H1 (cell line): ENCODE data around the gene MUC22. TPM values are rescaled to one million over a fixed set of nuclear protein-coding genes. Genes with fewer than 3 reads are reported as not detected.

Source experiments
- CTCF ChIA-PET: fragments of 300-600 bp; sonication (Branson Sonifier 250); formaldehyde crosslinking; loops from one replicate; lab custom pipeline; 2021; ENCODE audit not compliant: partially characterized antibody; lab: Charles Lee
- POLR2A ChIA-PET: fragments of 300-600 bp; sonication (Branson Sonifier 250); formaldehyde crosslinking; loops from one replicate; lab custom pipeline; 2021; ENCODE audit warnings: inconsistent platforms; ENCODE audit not compliant: partially characterized antibody; lab: Charles Lee
- DNase-seq, 2 experiments: peaks; one replicate each; pipeline versions ENCODE4 v3.0.0 to v3.0.0-alpha.2; 2010 to 2022; ENCODE audit warnings: low spot score in 2 of 2, low read depth in 1 of 2, mixed read lengths in 1 of 2
- FAIRE-seq: peaks from 2 replicates; lab custom pipeline; 2011; peaks lifted over from hg19 to GRCh38; lab: Jason Lieb, UNC
- H2AFZ ChIP-seq: 2 replicates; pipeline ENCODE4 v1.8.1; 2012; ENCODE audit warnings: low read length, inconsistent platforms
- H2AK5ac ChIP-seq: 2 replicates; pipeline ENCODE4 v1.6.1; 2013; ENCODE audit warnings: low read depth, low read length
- H2BK120ac ChIP-seq: replicated peaks from 2 replicates; pipeline ENCODE3; 2013; ENCODE audit warnings: low read depth, low read length, inconsistent platforms
- H2BK12ac ChIP-seq: 2 replicates; pipeline ENCODE4 v1.6.1; 2013; ENCODE audit warnings: low read depth, low read length
- H2BK15ac ChIP-seq: 2 replicates; pipeline ENCODE4 v1.6.1; 2013; ENCODE audit warnings: low read length
- H2BK20ac ChIP-seq: 2 replicates; pipeline ENCODE4 v1.6.1; 2013; ENCODE audit warnings: low read length
- H2BK5ac ChIP-seq: 2 replicates; pipeline ENCODE4 v1.6.1; 2013; ENCODE audit warnings: low read depth, low read length
- H3K14ac ChIP-seq: 2 replicates; pipeline ENCODE4 v1.6.1; 2013; ENCODE audit warnings: inconsistent platforms; ENCODE audit not compliant: insufficient read length
- H3K18ac ChIP-seq: 2 replicates; pipeline ENCODE4 v1.6.1; 2013; ENCODE audit warnings: low read length; ENCODE audit errors: extremely low read depth
- H3K23ac ChIP-seq: 2 replicates; pipeline ENCODE4 v1.6.1; 2013; ENCODE audit warnings: inconsistent platforms; ENCODE audit not compliant: insufficient read length
- H3K23me2 ChIP-seq: 2 replicates; pipeline ENCODE4 v1.6.1; 2013; ENCODE audit warnings: low read depth, low read length
- H3K27ac ChIP-seq: 2 replicates; pipeline ENCODE4 v1.6.1; 2011; ENCODE audit warnings: low read depth, low read length, inconsistent platforms
- H3K27me3 ChIP-seq, 4 experiments: replicated peaks in 1 of 4; 1 replicate in 1 of 4; 2 replicates in 3 of 4; pipeline versions ENCODE4 v1.6.1 to v1.8.1; 2011 to 2013; ENCODE audit warnings: low read length in 3 of 4, mild to moderate bottlenecking in 3 of 4, inconsistent platforms in 2 of 4, mixed read lengths in 2 of 4, moderate library complexity in 1 of 4; ENCODE audit not compliant: control insufficient read depth in 3 of 4, insufficient read depth in 3 of 4; ENCODE audit errors: extremely low read depth in 1 of 4
- H3K36me3 ChIP-seq, 4 experiments: 2 replicates each; pipeline versions ENCODE4 v1.6.1 to v1.8.1; 2011 to 2013; ENCODE audit warnings: mild to moderate bottlenecking in 4 of 4, low read length in 3 of 4, moderate library complexity in 2 of 4, control low read depth in 1 of 4, inconsistent platforms in 1 of 4; ENCODE audit not compliant: insufficient read depth in 4 of 4, control insufficient read depth in 2 of 4
- H3K4ac ChIP-seq: replicated peaks from 2 replicates; pipeline ENCODE3; 2013; ENCODE audit warnings: low read length, low read depth, mixed read lengths, inconsistent platforms; ENCODE audit not compliant: insufficient read length
- H3K4me1 ChIP-seq, 4 experiments: replicated peaks in 1 of 4; 1 replicate in 1 of 4; 2 replicates in 3 of 4; pipeline versions ENCODE4 v1.6.1 to v1.8.1; 2011 to 2013; ENCODE audit warnings: low read length in 3 of 4, inconsistent platforms in 2 of 4, mixed read lengths in 1 of 4; ENCODE audit not compliant: insufficient read depth in 4 of 4, control insufficient read depth in 3 of 4
- H3K4me2 ChIP-seq, 2 experiments: 2 replicates each; pipeline versions ENCODE4 v1.6.1 to v1.8.1; 2011 to 2013; ENCODE audit warnings: low read depth in 2 of 2, low read length in 2 of 2, control low read depth in 1 of 2, inconsistent platforms in 1 of 2, mild to moderate bottlenecking in 1 of 2; ENCODE audit not compliant: insufficient read depth in 1 of 2
- H3K4me3 ChIP-seq, 4 experiments: fragments of 200-600, 300-600 bp in 1 of 4; sonication (generic), shearing (Covaris generic), sonication (Bioruptor Twin) in 1 of 4; 2 replicates each; pipeline versions ENCODE4 v1.5.1 to v1.8.1; 2011 to 2016; ENCODE audit warnings: low read length in 4 of 4, low read depth in 3 of 4, control low read depth in 2 of 4, inconsistent platforms in 2 of 4, mild to moderate bottlenecking in 2 of 4, mixed read lengths in 1 of 4, moderate library complexity in 1 of 4; ENCODE audit not compliant: insufficient read depth in 2 of 4; ENCODE audit errors: extremely low read depth in 1 of 4
- H3K56ac ChIP-seq: replicated peaks from 2 replicates; pipeline ENCODE3; 2013; ENCODE audit warnings: low read depth, mild to moderate bottlenecking, mixed read lengths, low read length, inconsistent platforms; ENCODE audit not compliant: insufficient read length
- H3K79me1 ChIP-seq: 2 replicates; pipeline ENCODE4 v1.6.1; 2013; ENCODE audit warnings: low read depth, low read length, control low read depth
- H3K79me2 ChIP-seq, 2 experiments: 2 replicates each; pipeline versions ENCODE4 v1.6.1 to v1.8.1; 2012 to 2013; ENCODE audit warnings: low read length in 2 of 2, mild to moderate bottlenecking in 2 of 2, inconsistent platforms in 1 of 2; ENCODE audit not compliant: insufficient read depth in 2 of 2, control insufficient read depth in 1 of 2
- H3K9ac ChIP-seq, 4 experiments: replicated peaks in 1 of 4; 1 replicate in 1 of 4; 2 replicates in 3 of 4; pipeline versions ENCODE4 v1.6.1 to v1.8.1; 2011 to 2013; ENCODE audit warnings: low read depth in 3 of 4, low read length in 3 of 4, control low read depth in 2 of 4, mild to moderate bottlenecking in 2 of 4, moderate library complexity in 2 of 4, inconsistent platforms in 1 of 4; ENCODE audit errors: extremely low read depth in 1 of 4
- H3K9me3 ChIP-seq, 2 experiments: 2 replicates each; pipeline versions ENCODE4 v1.6.1 to v1.8.1; 2012 to 2013; ENCODE audit warnings: mild to moderate bottlenecking in 2 of 2, moderate library complexity in 2 of 2, control low read depth in 1 of 2, inconsistent platforms in 1 of 2, low read depth in 1 of 2, low read length in 1 of 2, mixed read lengths in 1 of 2; ENCODE audit not compliant: insufficient read depth in 2 of 2
- H4K20me1 ChIP-seq, 2 experiments: replicated peaks in 1 of 2; 2 replicates each; pipeline versions ENCODE3 to v1.8.1; 2011 to 2013; ENCODE audit warnings: inconsistent platforms in 2 of 2, low read length in 2 of 2, mild to moderate bottlenecking in 1 of 2; ENCODE audit not compliant: insufficient read depth in 2 of 2, control insufficient read depth in 1 of 2
- H4K5ac ChIP-seq: 2 replicates; pipeline ENCODE4 v1.6.1; 2013; ENCODE audit warnings: low read length, low read depth, mixed read lengths, inconsistent platforms; ENCODE audit not compliant: insufficient read length
- H4K8ac ChIP-seq: 2 replicates; pipeline ENCODE4 v1.8.0; 2013; ENCODE audit warnings: mild to moderate bottlenecking, moderate library complexity, low read length, inconsistent platforms; ENCODE audit not compliant: insufficient read depth; ENCODE audit errors: extremely low read depth
- H4K91ac ChIP-seq: replicated peaks from 2 replicates; pipeline ENCODE3; 2013; ENCODE audit warnings: low read length, mixed read lengths, inconsistent platforms; ENCODE audit not compliant: insufficient read length
- ATF2 ChIP-seq: IDR thresholded peaks from 2 replicates; pipeline ENCODE4 v1.6.1; 2012; ENCODE audit warnings: low read length, inconsistent platforms
- BRCA1 ChIP-seq: IDR thresholded peaks from 2 replicates; pipeline ENCODE4 v1.6.1; 2012; ENCODE audit warnings: low read depth, low read length, improper control_type of control experiment
- KDM1A ChIP-seq: fragments of 200-600, 300-600 bp; sonication (generic); IDR thresholded peaks from 2 replicates; pipeline ENCODE4 v1.7.1; 2016; ENCODE audit warnings: mild to moderate bottlenecking, low read length, borderline replicate concordance
- RAD21 ChIP-seq, 2 experiments: IDR thresholded peaks in 1 of 2; conservative IDR thresholded peaks in 1 of 2; 2 replicates each; pipeline ENCODE4 v1.6.1; 2011; ENCODE audit warnings: low read depth in 2 of 2, low read length in 2 of 2, improper control_type of control experiment in 1 of 2, inconsistent platforms in 1 of 2, mild to moderate bottlenecking in 1 of 2, moderate library complexity in 1 of 2
- WGBS, 2 experiments: shearing (Covaris generic) in 1 of 2; methylation state at CpG; one replicate each; pipeline versions ENCODE4 v1.1.6 to v1.1.7; 2013 to 2015; ENCODE audit warnings: low lambda C conversion rate in 2 of 2, mixed read lengths in 2 of 2, inconsistent platforms in 1 of 2, low coverage in 1 of 2, missing lambda C conversion rate in 1 of 2; ENCODE audit not compliant: insufficient replicate concordance in 2 of 2, insufficient coverage in 1 of 2, insufficient read length in 1 of 2; ENCODE audit errors: extremely low coverage in 1 of 2, missing lambda C conversion rate in 1 of 2; 5-methylcytosine and 5-hydroxymethylcytosine counted together
- long read RNA-seq, 2 experiments: library from RNA in 1 of 2; library from capped mRNA in 1 of 2; stranded (forward); transcript quantifications; one replicate each; pipeline ENCODE4 v2.0.0, GENCODE V29; 2021; ENCODE audit warnings: inconsistent platforms in 1 of 2
- polyA minus RNA-seq, 3 experiments: library from RNA; depleted of rRNA, polyadenylated mRNA; stranded (reverse); fragments of >200 nt; gene quantifications; 1 replicate in 2 of 3; 2 replicates in 1 of 3; pipeline ENCODE4 v1.2.3, GENCODE V29; 2011
- polyA plus RNA-seq, 7 experiments: library from polyadenylated mRNA; depleted of rRNA in 3 of 7; stranded (reverse) in 5 of 7; unstranded in 2 of 7; fragments of >200 nt in 5 of 7; fragments of 200-250 nt in 2 of 7; gene quantifications; 1 replicate in 5 of 7; 2 replicates in 1 of 7; 4 replicates in 1 of 7; pipeline versions ENCODE4 v1.2.1 to v1.2.3, GENCODE V29; 2011 to 2013; ENCODE audit warnings: missing spikeins in 2 of 7, mixed read lengths in 2 of 7
- total RNA-seq: library from RNA; stranded (reverse); fragmentation: NEBNext Ultra II Directional; extraction: Animal tissue kit (Norgen Biotek cat#: 25700); gene quantifications from 2 replicates; pipeline ENCODE4 v1.2.1, GENCODE V29; 2021

The MUC22 gene
- total RNA-seq: not detected in 2 replicates
- polyA plus RNA-seq (2011; rRNA removed): 0.02 TPM in 1 of 2 replicates, not detected in the other
- polyA plus RNA-seq (2011; cell fraction: cytosol; rRNA removed): not detected
- 0.03 TPM for polyA plus RNA-seq (2011; cell fraction: nucleus; rRNA removed)
- not detected in 4 replicates for polyA plus RNA-seq (2012, experiment 1 of 2)
- polyA plus RNA-seq (2012, experiment 2 of 2): not detected
- not detected for polyA plus RNA-seq (2013, experiment 1 of 2)
- polyA plus RNA-seq (2013, experiment 2 of 2): not detected
- not detected in 2 replicates for polyA minus RNA-seq (2011; rRNA and poly(A)+ RNA removed)
- not detected for polyA minus RNA-seq (2011; cell fraction: cytosol; rRNA and poly(A)+ RNA removed)
- polyA minus RNA-seq (2011; cell fraction: nucleus; rRNA and poly(A)+ RNA removed): 0.10 TPM
- long read RNA-seq, experiment 1: 0 reads
- long read RNA-seq, experiment 2: 0 reads

- Histone ChIP-seq H3K4ac (no peak within 1 kb of the TSS), H2BK12ac (no peak within 1 kb of the TSS), H3K36me3 (no peaks in the 10 kb centered on the region), H2AK5ac (no peak within 1 kb of the TSS), H4K5ac (no peak within 1 kb of the TSS), H4K8ac (peak within 1 kb of the TSS; percentile 36), H4K20me1 (no peaks in the 10 kb centered on the region), H3K23ac (no peak within 1 kb of the TSS), H2BK120ac (no peak within 1 kb of the TSS), H3K4me1 (no peaks in the 10 kb centered on the region), H2BK20ac (no peak within 1 kb of the TSS), H3K23me2 (no peaks in the 10 kb centered on the region), H3K27me3 (no peaks in the 10 kb centered on the region), H3K79me1 (no peaks in the 10 kb centered on the region), H3K9me3 (no peaks in the 10 kb centered on the region), H2BK5ac (no peak within 1 kb of the TSS), H3K79me2 (no peaks in the 10 kb centered on the region), H3K18ac (no peak within 1 kb of the TSS), H4K91ac (no peak within 1 kb of the TSS), H2BK15ac (no peak within 1 kb of the TSS), H3K27ac (no peak within 1 kb of the TSS), H3K14ac (no peak within 1 kb of the TSS), H3K9ac (no peak within 1 kb of the TSS), H2AFZ (no peak within 1 kb of the TSS), H3K56ac (no peak within 1 kb of the TSS), H3K4me2 (no peak within 1 kb of the TSS), H3K4me3 (no peak within 1 kb of the TSS)
- TF ChIP-seq KDM1A: no peak
- no peak for TF ChIP-seq ATF2
- TF ChIP-seq RAD21 (IDR thresholded peaks at IDR 0.05 in 1 of 2, conservative IDR thresholded peaks at IDR 0.05 in 1 of 2; ENCODE audit: low read depth in 2 of 2, low read length in 2 of 2): no peak
- TF ChIP-seq BRCA1: no peak
- 80% methylated on average over 4 of the region's 4 CpGs; no CpG with 5 or more reads in 1 of the 2 experiments for WGBS, 2 experiments
- FAIRE-seq (no peak), DNase-seq (no peak)
- ChIA-PET CTCF (interaction anchor here (1.1 to 1.5 kb wide), 2 partner anchors 59 to 69 kb away, joined by 4 to 7 read pairs; no protein-coding TSS in a partner anchor), POLR2A (interaction anchor here (1.5 kb wide), 1 partner anchor 28 kb away, joined by 4 read pairs; no protein-coding TSS in a partner anchor)
Observed at GRCh38 chr6:31010393-31011060, at the start of gene MUC22. Gene MUC22, plus strand, starts transcription at chr6:31010474. Its CDS starts 233 bp downstream, at chr6:31010707.
